Measurements from ENCODE around the gene TRAF3.
"Not testable (repeated sequence)": the region's sequence is repeated elsewhere in the genome, so short reads cannot be mapped to it uniquely, and the experiment has no call there.

The TRAF3 gene

DNA sequence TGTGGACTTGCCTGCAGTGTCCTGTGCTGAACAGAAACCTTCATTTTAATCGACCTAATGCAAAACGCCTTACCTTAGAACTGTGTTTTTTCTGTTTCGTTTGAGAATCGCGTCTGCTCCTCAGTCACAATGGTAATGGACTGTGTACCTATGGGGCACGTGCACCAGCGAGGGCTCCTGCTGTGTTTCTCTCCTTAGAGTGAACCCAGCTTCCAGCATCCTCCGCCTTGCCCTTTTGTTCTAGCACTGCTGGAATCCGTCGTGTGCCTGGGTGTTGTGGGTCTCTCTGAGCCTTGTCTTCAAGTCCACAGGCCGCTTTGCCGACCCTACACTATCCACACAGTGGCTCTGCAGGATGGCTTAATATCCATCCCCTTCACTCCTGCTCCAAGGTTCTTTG lies 148.9 kb downstream of the TRAF3 start:
- no peak for DNase-seq

DNA sequence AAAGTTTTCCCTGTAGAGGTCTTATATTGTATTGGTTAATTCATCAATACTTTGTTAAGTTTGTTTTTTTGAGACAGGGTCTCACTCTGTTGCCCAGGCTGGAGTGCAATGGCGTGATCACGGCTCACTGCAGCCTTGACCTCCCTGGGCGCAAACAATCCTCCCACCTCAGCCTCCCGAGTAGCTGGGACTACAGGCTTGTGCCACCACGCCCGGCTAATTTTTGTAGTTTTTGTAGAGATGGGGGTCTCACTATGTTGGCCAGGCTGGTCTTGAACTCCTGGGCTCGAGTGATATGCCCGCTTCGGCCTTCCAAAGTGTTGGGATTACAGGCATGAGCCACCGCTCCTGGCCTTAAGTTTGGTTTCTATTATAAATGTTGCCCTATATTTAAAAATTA lies 149.6 kb downstream of the TRAF3 start:
- not testable (repeated sequence) for DNase-seq

DNA sequence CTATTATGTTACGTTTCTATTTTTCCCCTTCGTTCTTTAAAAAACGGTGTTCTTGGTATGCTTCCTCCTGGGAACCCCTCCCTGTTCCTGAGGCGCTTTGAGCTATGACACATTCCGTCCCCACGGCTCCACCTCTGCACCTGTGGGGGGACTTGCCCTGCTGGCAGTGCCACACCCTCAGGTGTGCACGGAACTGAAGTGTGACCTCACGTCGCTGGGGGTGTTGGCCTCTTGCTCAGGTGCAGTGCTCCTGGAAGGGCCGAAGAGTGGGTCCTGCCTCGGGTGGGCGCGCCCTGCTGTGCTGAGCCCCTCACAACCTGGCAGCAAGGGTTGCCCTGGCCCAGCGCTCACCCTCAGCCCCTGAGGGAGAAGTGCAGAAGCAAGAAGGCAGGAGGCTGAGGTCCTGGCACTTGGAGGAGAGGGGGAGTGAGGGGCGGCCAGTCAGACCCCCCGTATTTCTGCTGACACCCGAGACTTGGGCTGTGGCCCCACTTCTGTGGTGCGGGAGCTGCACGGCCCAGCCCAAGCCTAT lies 150.2 kb downstream of the TRAF3 start:
- DNase-seq, result no peak

DNA sequence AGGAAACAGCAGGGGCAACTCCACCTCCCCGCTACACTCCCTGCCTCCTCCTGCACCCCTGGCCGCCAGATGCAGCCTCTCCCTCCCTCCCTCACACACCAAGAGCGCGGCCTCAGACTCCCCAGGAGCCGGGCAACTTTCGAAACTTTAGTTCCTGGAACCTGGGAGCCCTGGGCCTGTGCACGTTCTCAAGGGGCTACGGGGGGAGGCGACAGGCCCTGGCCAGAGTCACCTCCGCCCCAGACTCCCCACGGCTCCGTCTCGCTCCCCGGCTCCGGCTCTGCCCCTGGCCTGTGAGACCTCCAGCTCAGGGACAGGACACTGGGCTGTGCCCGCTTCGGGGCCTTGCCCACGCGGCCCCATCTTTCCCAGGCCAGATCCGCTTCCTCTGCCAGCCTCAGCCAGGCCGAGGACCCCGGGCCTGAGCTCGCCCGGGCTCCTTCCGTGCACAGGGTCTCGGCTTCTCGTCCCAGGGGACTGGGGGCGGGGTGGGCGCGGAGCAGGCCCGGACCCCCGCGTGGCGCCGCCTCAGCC lies 150.7 kb downstream of the TRAF3 start:
- no peak for DNase-seq

DNA sequence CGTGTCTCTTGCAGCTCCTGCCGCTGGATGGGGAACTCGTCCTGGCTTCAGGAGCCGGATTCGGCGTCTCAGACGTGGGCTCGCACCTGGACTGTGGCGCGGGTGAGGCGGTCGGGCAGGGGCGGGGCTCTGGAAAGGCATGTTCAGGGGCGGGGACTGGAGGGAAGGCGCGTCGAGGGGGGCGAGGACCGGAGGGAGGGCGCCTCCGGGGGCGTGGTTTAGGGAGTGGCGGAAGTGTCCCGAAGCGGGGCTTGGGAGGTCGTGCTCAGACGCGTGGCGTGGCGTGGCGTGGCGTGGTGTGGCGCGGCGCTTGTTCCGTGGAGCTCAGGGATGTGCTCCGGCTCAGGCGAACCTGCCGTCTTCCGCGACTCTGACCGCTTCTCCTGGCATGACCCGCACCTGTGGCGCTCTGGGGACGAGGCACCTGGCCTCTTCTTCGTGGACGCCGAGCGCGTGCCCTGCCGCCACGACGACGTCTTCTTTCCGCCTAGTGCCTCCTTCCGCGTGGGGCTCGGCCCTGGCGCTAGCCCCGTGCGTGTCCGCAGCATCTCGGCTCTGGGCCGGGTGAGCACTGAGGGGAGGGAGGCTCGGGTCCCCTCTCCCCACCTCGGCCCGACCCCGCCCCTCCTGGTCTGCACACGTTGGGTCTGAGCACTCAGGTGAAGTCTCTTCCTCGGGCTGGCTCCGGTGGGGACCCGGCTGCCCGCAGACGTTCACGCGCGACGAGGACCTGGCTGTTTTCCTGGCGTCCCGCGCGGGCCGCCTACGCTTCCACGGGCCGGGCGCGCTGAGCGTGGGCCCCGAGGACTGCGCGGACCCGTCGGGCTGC lies 151.4 kb downstream of the TRAF3 start:
- DNase-seq, result peak; percentile 77

DNA sequence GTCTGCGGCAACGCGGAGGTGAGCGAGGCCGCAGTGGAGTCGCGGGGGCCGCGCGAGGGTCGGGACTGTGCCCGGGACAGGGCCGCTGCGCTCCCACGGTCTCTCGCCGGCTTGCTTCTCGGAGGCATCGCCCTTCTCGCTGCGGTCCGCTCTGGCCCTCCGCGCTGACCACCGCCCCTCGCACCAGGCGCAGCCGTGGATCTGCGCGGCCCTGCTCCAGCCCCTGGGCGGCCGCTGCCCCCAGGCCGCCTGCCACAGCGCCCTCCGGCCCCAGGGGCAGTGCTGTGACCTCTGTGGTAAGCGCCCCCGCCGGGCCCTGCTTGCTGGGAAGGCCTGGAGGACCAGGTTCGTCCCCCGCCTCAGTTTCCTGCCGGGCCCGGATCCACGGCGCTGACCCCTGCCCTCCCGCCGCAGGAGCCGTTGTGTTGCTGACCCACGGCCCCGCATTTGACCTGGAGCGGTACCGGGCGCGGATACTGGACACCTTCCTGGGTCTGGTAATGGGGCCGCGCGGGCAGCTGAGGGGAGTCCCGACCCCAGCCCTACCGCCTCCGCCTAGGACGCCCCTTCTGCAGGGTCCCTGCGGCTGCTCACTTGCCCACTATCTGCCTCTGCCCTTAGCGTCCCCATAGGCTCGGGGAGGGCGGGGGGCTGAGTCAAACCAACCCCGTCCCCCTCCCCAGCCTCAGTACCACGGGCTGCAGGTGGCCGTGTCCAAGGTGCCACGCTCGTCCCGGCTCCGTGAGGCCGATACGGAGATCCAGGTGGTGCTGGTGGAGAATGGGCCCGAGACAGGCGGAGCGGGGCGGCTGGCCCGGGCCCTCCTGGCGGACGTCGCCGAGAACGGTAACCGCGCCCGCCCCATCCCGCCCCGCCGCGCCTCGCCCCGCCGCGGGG lies 152.2 kb downstream of the TRAF3 start:
- no peak for DNase-seq

DNA sequence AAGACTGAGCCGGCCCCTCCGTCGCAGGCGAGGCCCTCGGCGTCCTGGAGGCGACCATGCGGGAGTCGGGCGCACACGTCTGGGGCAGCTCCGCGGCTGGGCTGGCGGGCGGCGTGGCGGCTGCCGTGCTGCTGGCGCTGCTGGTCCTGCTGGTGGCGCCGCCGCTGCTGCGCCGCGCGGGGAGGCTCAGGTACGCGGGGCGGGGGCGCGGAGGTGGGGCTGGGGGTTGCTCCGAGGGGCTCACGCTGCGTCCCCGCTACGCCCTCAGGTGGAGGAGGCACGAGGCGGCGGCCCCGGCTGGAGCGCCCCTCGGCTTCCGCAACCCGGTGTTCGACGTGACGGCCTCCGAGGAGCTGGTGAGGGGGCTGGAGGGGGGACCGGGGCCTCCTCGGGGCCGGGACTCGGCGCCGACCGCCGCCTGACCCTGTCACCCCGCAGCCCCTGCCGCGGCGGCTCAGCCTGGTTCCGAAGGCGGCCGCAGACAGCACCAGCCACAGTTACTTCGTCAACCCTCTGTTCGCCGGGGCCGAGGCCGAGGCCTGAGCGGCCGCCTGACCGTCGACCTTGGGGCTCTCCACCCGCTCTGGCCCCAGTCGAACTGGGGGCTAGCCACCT lies 153.0 kb downstream of the TRAF3 start:
- DNase-seq, result no peak

DNA sequence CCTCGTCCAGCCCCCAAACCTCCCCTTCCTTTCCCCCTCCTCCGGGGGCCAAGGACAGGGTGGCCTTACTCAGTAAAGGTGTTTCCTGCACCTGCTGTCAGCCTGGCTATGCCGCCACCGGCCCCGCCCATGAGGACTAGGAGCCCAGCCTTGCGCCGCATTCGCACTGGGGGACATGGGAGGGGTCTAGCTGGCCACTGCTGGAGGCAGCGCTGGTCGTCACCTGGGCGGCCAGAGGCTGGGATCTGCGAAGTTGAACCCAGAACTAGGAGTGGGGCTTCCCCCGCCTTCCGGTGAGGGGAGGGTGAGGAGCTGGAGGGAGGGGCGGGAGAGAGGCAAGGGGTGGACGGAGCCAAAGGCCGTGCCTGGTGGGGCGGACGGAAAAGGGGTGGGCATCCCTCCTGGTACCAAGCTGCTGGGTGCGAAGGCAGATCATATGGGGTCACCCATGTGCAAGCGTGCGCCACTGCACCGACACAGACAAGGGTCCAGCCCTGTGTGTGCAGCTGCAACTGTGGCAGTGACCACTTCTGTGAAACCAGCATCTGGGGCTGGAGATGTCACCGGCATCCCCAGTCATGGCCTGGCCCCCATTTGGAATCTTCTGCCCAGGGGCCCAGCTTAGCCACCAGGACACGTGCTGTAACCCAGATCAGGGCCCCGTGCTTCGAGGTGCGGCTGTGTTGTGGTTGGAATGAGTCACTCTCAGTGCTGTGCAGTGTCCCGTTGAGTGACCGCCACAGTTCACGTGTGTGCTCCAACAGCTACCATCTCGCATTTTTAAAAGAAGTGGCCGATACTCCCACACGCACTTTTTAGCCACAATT lies 153.7 kb downstream of the TRAF3 start:
- DNase-seq, result no peak

DNA sequence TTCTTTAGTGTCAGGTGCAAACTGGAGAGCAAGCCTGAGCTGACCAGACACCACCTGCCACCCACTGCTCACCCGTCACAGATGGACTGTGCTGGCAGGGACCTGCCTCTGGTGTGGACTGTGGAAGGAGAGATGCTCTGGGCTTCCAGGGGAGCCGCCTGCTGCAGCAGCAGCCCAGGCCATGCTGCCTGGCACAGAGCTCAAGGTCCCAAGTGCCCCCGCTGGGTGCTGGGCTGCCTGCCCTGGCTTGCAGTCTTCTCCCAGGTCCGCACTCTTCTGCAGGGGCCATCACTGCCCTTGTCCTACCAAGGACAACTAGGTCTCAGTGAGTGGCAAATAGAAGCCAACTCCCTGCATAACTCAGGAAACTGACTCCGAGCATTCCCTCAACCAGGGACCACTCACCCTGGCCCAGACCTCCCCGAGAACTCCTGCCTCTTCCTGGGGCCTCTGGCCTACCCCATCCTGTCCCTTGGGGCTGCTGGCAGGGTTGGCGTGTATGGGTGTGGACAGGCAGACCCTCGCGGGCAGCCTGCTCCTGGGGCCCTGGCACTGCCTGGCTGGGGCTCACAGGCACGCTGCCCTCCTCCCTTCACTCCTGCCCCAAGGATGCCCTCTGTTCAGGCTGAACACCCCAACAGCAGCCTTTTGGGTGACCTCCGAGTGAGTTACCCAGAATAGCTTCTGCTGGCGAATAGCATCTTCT lies 154.5 kb downstream of the TRAF3 start:
- DNase-seq, result no peak

DNA sequence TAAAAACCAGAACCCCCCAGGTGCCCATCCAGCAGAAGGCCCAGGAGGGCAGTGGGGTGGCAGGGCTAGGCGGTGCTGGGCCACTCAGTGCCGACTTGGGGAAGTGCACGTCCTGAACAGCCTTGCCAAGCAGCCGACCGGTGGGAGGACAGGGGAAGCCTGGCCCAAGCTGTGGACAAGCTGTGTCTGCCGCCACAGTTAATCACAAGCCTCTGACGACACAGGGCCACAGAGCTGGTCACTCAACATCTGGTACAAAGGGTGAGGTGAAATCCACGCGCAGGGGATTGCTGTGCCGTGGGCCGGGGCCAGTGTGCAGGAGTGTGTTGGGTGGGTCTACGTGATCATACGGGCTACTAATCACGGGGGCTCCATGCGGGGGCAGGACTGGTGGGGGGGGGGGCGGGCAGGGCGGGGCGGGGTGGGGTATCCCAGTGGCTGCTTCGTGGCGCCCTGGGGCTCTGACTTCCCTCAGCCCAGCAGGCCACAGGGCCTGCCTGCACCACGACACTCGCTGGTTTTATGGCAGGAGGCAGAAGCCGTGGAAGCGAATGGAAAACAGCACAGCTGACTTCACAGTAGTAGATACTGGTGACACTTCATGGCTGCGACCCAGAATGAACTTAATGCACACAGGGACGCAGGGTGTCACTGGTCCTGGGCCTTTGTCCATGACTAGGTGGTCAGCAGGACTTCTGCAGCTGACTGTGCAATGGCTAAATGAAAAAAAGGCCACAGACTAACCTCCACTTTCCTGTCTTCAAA lies 155.4 kb downstream of the TRAF3 start:
- no peak for DNase-seq

DNA sequence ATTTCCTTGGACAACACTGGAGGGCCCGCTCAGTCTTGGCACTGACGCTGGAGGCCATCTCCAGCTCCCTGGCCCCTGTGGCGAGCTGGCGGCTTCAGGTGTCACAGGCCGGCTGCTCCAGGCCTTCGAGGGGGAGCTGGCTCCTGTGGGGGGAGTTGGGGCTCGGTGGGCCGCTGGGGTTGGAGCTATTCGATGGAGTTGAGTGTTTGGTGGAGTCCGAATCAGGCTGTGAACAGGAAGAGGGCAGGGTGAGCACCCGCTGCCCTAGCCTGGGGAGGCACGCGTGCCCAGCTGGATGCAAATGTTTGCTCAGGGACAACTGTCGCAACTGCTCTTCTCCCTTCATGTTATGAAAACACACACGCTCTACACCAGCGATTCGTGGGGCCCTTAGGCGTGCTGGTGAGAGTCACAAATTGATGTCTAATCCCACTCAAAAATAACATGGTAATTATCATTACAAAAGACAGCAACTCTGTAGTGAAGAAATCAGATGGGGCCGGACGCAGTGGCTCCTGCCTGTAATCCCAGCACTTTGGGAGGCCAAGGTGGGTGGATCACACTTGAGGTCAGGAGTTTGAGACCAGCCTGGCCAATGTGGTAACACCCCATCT lies 156.5 kb downstream of the TRAF3 start:
- no peak for DNase-seq

DNA sequence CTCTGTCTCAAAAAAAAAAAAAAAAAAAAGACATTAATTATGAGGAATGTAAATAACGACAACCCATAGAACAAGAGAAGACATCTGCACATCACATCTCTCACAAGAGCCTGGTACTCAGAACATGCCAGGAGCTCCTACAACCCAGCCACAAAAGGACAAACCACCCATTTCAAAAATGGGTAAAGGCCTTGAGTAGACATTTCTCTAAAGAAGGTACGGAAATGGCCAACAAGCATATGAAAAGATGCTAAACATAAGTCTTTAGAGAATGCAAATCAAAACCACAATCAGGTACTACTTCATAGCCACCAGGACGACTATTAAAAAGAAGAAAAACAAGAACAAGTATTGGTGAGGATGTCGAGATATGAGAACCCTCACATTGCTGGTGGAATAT lies 158.5 kb downstream of the TRAF3 start:
- DNase-seq, result no peak

DNA sequence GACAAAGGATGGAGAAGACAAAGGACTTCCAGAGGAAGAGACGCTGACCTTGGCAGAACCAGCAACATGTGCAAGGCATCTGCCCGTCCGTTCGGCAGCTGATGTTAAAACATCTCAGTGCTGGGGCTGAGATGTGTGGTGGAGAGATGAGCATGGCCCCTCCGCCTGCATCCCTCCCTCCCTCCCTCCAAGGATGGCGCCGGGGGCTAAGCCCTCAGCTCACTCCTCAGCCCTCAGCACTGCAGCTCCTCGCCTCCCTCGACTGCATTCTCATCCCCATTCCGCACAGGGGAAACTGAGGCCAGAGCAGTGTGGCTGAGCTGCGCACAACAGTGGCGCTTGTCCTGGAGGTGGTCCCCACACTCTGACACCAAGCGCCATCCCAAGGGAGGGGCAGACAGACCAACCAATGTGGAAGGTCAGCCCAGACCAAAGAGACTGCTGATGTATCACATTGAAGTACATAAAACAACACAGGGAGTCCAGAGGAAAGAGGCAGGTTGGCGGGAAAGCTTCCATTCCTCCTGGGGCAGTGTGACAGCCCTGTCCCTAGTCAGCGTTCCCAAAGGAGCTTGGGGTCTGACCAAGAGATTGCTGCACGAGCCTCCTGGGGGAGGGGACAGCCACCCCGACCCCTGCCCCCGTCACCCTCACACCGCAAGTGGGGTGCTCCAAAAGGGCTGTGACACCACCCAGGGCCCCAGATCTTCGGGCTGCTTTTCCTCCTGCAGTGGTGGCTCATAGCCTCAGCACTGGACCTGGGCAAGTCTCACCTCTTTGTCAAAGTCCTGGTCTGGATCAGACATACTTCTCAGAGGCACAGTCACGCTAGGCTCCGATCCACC lies 160.3 kb downstream of the TRAF3 start:
- no peak for DNase-seq

DNA sequence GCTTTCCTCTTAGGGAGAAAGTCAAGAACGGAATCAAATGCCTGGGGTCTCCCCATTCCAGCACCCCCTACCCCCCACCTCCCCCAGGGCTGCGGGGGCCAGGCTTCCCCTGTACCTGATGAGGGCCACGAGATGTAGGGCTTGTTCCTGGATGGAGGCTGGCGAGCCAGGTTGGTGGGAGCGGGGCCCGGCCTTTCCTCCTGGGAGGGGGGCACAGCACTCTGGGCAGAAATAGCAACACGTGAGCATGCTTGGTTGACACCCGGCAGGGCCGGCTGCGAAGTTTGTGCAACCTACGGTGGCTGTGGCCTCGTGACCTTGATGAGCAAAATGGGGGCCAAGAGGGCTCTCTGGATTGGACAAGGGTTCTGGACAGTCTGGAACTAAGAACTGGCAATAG lies 160.9 kb downstream of the TRAF3 start:
- no peak for DNase-seq

DNA sequence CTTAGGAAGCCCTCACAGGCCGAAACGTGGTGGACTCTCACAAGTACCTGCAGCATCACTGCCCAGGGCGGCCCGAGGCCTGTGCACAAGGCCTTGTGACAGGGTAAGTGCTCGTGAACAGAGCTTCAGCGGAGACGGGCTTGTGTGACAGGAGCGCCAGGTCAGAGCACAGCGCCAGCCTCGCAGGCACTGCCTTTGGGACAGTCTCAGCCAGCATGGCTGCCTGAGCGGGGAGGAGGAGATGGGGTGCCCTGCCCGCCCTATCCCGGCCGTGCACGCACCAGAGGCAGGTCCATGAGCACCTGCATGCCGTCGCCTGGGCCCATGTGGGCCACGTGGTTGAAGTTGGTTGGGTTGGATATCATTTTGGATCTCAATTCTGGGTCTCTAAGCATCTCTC lies 162.1 kb downstream of the TRAF3 start:
- no peak for DNase-seq

DNA sequence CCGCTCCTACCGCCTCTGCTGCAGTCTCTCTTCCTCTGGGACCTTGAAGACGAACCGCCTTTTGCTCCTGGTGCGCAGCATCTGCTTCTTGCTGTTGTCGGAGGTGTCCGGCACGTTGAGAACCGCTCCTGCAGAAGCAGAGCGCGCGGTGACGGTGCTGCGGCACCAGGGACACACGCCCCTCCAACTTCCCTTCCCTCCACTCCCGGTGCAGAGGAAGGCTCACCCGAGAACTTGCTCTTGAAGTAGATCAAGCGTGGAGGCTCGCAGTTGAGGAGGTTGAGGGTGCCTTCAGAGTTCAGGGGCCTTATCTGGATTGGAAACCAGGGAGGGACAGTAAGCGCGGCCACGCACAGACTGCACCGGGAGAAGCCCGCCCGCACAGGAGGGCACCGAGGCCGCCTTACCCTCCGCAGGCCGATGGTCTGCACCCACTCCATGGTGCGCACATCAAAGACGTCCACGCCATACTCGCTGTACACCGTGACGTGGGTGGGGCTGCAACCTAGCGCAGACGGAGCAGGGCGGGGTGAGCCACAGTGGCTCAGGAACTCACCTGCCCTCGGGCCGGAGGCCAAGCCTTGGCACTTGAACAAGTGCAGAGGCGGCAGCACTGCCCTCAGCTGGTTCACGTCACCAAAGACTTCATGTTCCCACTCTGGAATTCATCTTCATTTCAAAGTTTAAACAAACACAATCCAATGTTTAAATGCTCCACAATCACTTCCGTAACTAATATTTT lies 162.7 kb downstream of the TRAF3 start:
- DNase-seq, result no peak

DNA sequence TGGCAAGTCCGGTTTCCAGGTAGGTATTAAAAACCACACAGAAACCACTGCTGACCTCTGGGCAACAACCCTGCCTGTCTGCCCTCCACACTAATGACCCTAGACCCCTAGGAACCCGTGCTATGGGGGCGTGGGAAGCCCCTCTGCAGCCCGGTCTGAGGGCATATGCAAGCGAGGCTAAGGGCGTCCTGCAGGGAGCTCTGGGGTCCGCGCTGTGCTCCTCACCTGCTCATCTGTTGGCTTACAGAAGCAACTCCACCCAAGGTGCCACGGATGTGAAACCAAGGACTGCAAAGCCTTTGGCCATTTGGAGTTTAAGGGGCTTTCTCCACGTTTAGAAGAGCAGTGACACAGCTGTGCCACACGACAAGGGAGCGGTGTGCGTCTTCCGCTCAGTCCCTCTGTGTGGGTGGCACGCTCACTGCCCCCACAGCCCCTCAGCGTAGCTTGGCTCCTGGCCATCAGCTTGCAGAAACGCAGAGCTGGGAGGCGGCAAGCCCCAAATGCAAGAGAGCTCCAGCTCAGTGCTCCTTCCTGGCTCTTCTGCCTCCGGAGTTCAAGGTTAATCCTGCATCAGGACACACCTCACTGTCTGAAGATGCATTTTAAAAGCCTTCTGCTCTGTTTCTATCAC lies 163.6 kb downstream of the TRAF3 start:
- no peak for DNase-seq

DNA sequence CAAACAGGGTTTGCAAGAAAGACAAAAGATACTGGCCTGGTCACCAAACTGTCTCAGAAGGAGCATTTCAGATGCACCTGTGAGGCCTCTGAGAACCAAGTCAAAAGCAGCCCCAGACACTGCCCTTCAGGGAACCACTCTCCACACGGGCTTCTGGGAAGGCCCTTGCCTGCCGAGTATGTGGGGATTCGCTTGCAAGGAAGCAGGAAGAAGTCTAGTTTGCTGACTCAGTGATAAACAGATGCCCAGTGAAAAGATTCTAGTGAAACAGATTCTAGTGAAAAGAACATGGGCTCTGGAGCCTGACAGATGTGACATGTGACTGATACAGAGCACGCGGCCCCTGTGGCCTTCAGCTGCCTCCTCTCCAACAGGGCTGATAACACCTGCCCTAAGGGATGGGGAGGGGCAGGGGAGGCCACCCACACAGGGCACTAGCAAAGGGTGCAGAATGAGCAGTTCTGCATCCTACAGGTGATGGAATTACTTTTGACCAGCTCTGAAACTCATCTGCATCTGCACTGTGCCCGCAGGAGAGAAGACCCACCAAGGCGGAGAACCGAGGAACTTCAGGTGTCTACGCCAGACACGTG lies 164.3 kb downstream of the TRAF3 start:
- no peak for DNase-seq
